MM.1S (cell line): ENCODE data around the gene RSU1.

ENCODE experiments used
- EZH2 ChIP-seq: fragments of 300-600 bp; sonication (generic); optimal IDR thresholded peaks from 2 replicates; pipeline ENCODE3; 2017; ENCODE audit warnings: low read depth, mild to moderate bottlenecking, antibody characterized with exemption, low read length, mixed read lengths
- TF ChIP-seq, protein P1 (sequence below): fragments of 300-600 bp; sonication (generic); IDR thresholded peaks from 2 replicates; pipeline ENCODE4 v1.5.1; 2016; ENCODE audit warnings: antibody characterized with exemption, low read length, mixed read lengths

DNA sequence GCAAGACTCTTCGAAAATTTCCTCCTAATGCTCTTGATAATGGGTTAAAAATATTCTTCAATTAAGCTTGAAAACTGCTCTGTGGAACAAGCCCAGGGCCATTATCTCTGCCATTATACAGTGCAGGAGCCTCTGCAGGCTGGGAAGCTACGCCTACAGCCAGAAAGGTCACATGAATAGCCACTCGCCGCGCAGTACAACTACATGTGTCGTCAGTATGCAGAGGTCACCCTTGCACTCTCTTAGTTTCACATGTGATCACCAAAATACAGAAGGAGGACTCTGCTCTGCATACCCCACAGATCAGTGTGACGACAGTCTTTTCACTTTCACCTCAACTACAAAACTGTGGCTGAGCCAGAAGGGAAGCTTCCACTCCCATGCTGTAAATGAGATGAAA, 153.8 kb downstream of the RSU1 start:
- TF ChIP-seq, protein P1, sequence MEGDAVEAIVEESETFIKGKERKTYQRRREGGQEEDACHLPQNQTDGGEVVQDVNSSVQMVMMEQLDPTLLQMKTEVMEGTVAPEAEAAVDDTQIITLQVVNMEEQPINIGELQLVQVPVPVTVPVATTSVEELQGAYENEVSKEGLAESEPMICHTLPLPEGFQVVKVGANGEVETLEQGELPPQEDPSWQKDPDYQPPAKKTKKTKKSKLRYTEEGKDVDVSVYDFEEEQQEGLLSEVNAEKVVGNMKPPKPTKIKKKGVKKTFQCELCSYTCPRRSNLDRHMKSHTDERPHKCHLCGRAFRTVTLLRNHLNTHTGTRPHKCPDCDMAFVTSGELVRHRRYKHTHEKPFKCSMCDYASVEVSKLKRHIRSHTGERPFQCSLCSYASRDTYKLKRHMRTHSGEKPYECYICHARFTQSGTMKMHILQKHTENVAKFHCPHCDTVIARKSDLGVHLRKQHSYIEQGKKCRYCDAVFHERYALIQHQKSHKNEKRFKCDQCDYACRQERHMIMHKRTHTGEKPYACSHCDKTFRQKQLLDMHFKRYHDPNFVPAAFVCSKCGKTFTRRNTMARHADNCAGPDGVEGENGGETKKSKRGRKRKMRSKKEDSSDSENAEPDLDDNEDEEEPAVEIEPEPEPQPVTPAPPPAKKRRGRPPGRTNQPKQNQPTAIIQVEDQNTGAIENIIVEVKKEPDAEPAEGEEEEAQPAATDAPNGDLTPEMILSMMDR, result no peak
- no peak for TF ChIP-seq EZH2
